ENCODE results near the gene CHEK2.

Gene CHEK2

GRCh38 chr22:28741785-28742561 lies at the start of gene CHEK2, which contains the start of gene HSCB:
Gene CHEK2 (minus strand): TSS chr22:28741820. CDS start chr22:28734721, 7,099 bp downstream.
Gene HSCB (plus strand): TSS chr22:28742039. CDS start chr22:28742096, 57 bp downstream.
- H3K9me3 ChIP-seq (ENCODE audit: control insufficient read depth, low read length): no peaks in the 10 kb centered on the region
- peak within 1 kb of the TSS; percentile 90 for H2AFZ ChIP-seq
- peak within 1 kb of the TSS; percentile 100 for H3K4me3 ChIP-seq (ENCODE audit: low read depth, low read length)
- H3K79me2 ChIP-seq: no peaks in the 10 kb centered on the region
- H3K4me1 ChIP-seq: no peaks in the 10 kb centered on the region
- peak within 1 kb of the TSS; percentile 93 for H3K27ac ChIP-seq
- H3K36me3 ChIP-seq (ENCODE audit: control insufficient read depth, insufficient read depth, low read length): no peaks in the 10 kb centered on the region
- H3K4me2 ChIP-seq (ENCODE audit: low read length): peak within 1 kb of the TSS; percentile 90
- no peaks in the 10 kb centered on the region for H3K27me3 ChIP-seq (ENCODE audit: control insufficient read depth, insufficient read depth, low read length)
- H3K9ac ChIP-seq: peak within 1 kb of the TSS; percentile 58
- no peak for TF ChIP-seq CTCF (IDR thresholded peaks at IDR 0.05)

- Histone ChIP-seq H3K27me3 (ENCODE audit: control insufficient read depth, insufficient read depth, low read length) (no peaks in the 10 kb centered on the region), H3K4me3 (ENCODE audit: low read depth, low read length) (no peak overlapping the region), H3K9ac (no peak overlapping the region), H3K27ac (no peak overlapping the region), H3K9me3 (ENCODE audit: control insufficient read depth, low read length) (no peaks in the 10 kb centered on the region), H2AFZ (no peak overlapping the region), H3K4me2 (ENCODE audit: low read length) (no peak overlapping the region), H3K36me3 (ENCODE audit: control insufficient read depth, insufficient read depth, low read length) (no peaks in the 10 kb centered on the region), H3K79me2 (peaks cover 5% of the 10 kb centered on the region), H3K4me1 (peaks cover 5% of the 10 kb centered on the region)
- TF ChIP-seq CTCF (IDR thresholded peaks at IDR 0.05): no peak
These were observed 49.5 kb upstream of the CHEK2 start for GRCh38 chr22:28791124-28791523.

GRCh38 chr22:28788601-28789000 lies 47.0 kb upstream of the CHEK2 start:
- H3K36me3 ChIP-seq (ENCODE audit: control insufficient read depth, insufficient read depth, low read length): no peaks in the 10 kb centered on the region
- H3K9me3 ChIP-seq (ENCODE audit: control insufficient read depth, low read length): no peaks in the 10 kb centered on the region

GRCh38 chr22:28783786-28784671 lies 42.4 kb upstream of the CHEK2 start:
- Histone ChIP-seq H3K9ac (no peak overlapping the region), H3K4me2 (ENCODE audit: low read length) (peak overlapping the region; percentile 26), H3K79me2 (no peaks in the 10 kb centered on the region), H2AFZ (no peak overlapping the region), H3K9me3 (ENCODE audit: control insufficient read depth, low read length) (no peaks in the 10 kb centered on the region), H3K4me1 (peaks cover 2% of the 10 kb centered on the region), H3K4me3 (ENCODE audit: low read depth, low read length) (no peak overlapping the region), H3K27ac (peak overlapping the region; percentile 67), H3K27me3 (ENCODE audit: control insufficient read depth, insufficient read depth, low read length) (no peaks in the 10 kb centered on the region), H3K36me3 (ENCODE audit: control insufficient read depth, insufficient read depth, low read length) (no peaks in the 10 kb centered on the region)
- no peak for TF ChIP-seq CTCF (IDR thresholded peaks at IDR 0.05)

More at GRCh38 chr22:28788601-28789000, 47.0 kb upstream of the CHEK2 start:
- no peak overlapping the region for H2AFZ ChIP-seq
- no peak overlapping the region for H3K9ac ChIP-seq
- H3K4me1 ChIP-seq: no peaks in the 10 kb centered on the region
- H3K27ac ChIP-seq: no peak overlapping the region
- no peaks in the 10 kb centered on the region for H3K27me3 ChIP-seq (ENCODE audit: control insufficient read depth, insufficient read depth, low read length)
- no peak overlapping the region for H3K4me2 ChIP-seq (ENCODE audit: low read length)
- no peak for TF ChIP-seq CTCF (IDR thresholded peaks at IDR 0.05)
- peaks cover 3% of the 10 kb centered on the region for H3K79me2 ChIP-seq
- no peak overlapping the region for H3K4me3 ChIP-seq (ENCODE audit: low read depth, low read length)
